Measurements from ENCODE around the gene E2F4. TPM values are rescaled to one million over a fixed set of nuclear protein-coding genes. Genes with fewer than 3 reads are reported as not detected.
A peak's percentile ranks its signal among the peaks of the same experiment; 100 is the strongest.

E2F4 gene
- total and polyA plus RNA-seq, 9 of the 15 experiments (the other 6 are each of a cell fraction or from before 2014, with no cell fraction given), result 9.7 to 139 (median 106) TPM

- TF ChIP-seq PATZ1 (CRISPR knock-in tag; IDR thresholded peaks at IDR 0.05; ENCODE audit: borderline replicate concordance) (no peak), CHCHD3 (CRISPR knock-in tag; IDR thresholded peaks at IDR 0.05) (no peak), SRSF1 (IDR thresholded peaks at IDR 0.05; ENCODE audit: low read depth, low read length) (no peak), SNIP1 (IDR thresholded peaks at IDR 0.05; ENCODE audit: low read depth) (no peak), KDM4B (IDR thresholded peaks at IDR 0.05; ENCODE audit: borderline replicate concordance in 2 of 2, low read depth in 1 of 2) (no peak)
These were observed 35.6 kb downstream of the E2F4 start (continued) for GRCh38 chr16:67227567-67227921.

- Histone ChIP-seq H4K20me1 (replicated peaks; ENCODE audit: control insufficient read depth, insufficient read depth, low read length) (no peaks in the 10 kb centered on the region), H3K4me3 (peak overlapping the region; percentile 98), H3K9me1 (ENCODE audit: control insufficient read depth, insufficient read depth, low read length) (no peaks in the 10 kb centered on the region), H3K4me2 (ENCODE audit: insufficient read depth, low read length) (peak overlapping the region; percentile 100), H3K9me3 (replicated peaks; ENCODE audit: control insufficient read depth, insufficient read depth, low read depth, low read length) (no peaks in the 10 kb centered on the region), H3K4me1 (replicated peaks in 1 of 2; ENCODE audit: control insufficient read depth in 2 of 2, insufficient read depth in 2 of 2, low read length in 2 of 2) (peaks cover 18 to 20% of the 10 kb centered on the region in 2 experiments), H3K27ac (ENCODE audit: extremely low read depth, low read depth, low read length) (peak overlapping the region; percentile 19; the same call in 1 of the 3 replicates), H3K27me3 (ENCODE audit: control insufficient read depth in 2 of 2, insufficient read depth in 2 of 2, low read length in 2 of 2) (no peaks in the 10 kb centered on the region), H3K79me2 (ENCODE audit: control insufficient read depth, insufficient read depth, low read length) (peaks cover 21% of the 10 kb centered on the region), H2AFZ (ENCODE audit: low read depth, low read length) (no peak overlapping the region), H3K9ac (ENCODE audit: insufficient read depth in 1 of 2, low read depth in 2 of 2, low read length in 2 of 2) (peak overlapping the region; percentile 94 to 97), H3K36me3 (ENCODE audit: control insufficient read depth, insufficient read depth, low read length) (peaks cover 57% of the 10 kb centered on the region; the same call in 2 of the 3 replicates)
- in situ Hi-C loops (cut with MboI), result no loop called here
- POLR2A ChIA-PET, result interaction anchor here (1.3 to 2.8 kb wide), 5 partner anchors 10 to 31 kb away, joined by 3 to 31 read pairs (median 6); no protein-coding TSS in a partner anchor
- no peak for FAIRE-seq
- no TSS peak for BruUV-seq (replicated peaks)
- no peak for ATAC-seq
- CTCF ChIA-PET (ENCODE audit: low intra/inter-chr PET ratio), result no interaction called here
- 83% methylated on average over 9 of the region's 9 CpGs for WGBS (ENCODE audit: insufficient coverage, low coverage, missing lambda C conversion rate)
- intact Hi-C loops (cut with micrococcal nuclease), result loop anchor here (5.0 kb wide), 1 partner anchor 36 kb away; the partner anchor contains the start of genes E2F4 and EXOC3L1
- TF ChIP-seq COPS2 (conservative IDR thresholded peaks at IDR 0.05), result no peak
- 0 out of 2 replicates have a peak, but pooled peaks have one; percentile 26 for TF ChIP-seq RBFOX2 (IDR thresholded peaks at IDR 0.05; ENCODE audit: low read depth, low read length)
- TF ChIP-seq MEF2D (tag; conservative IDR thresholded peaks at IDR 0.05; ENCODE audit: low read depth), result no peak
- TF ChIP-seq POLR2A (conservative IDR thresholded peaks at IDR 0.05), result 0 out of 2 replicates have a peak, but pooled peaks have one; percentile 17
- no peak for TF ChIP-seq ZNF76 (CRISPR knock-in tag; IDR thresholded peaks at IDR 0.05; ENCODE audit: borderline replicate concordance)
- TF ChIP-seq SUPT5H (IDR thresholded peaks at IDR 0.05), result peak; percentile 52
- no peak for TF ChIP-seq CREM (IDR thresholded peaks at IDR 0.05; ENCODE audit: low read depth)
- TF ChIP-seq, protein P1, sequence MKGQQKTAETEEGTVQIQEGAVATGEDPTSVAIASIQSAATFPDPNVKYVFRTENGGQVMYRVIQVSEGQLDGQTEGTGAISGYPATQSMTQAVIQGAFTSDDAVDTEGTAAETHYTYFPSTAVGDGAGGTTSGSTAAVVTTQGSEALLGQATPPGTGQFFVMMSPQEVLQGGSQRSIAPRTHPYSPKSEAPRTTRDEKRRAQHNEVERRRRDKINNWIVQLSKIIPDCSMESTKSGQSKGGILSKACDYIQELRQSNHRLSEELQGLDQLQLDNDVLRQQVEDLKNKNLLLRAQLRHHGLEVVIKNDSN (CRISPR knock-in tag; IDR thresholded peaks at IDR 0.05), result 0 out of 2 replicates have a peak, but pooled peaks have one; percentile 10
- peak; percentile 39; the same call in 1 of the 2 replicates for TF ChIP-seq POLR2G (IDR thresholded peaks at IDR 0.05; ENCODE audit: low read depth, low read length)
- no peak for DNase-seq (ENCODE audit: extremely low read depth in 1 of 4, low spot score in 3 of 4)
These were observed 36.3 kb downstream of the E2F4 start for GRCh38 chr16:67228034-67228785.
